Psoas muscle (tissue), 8 donors: ENCODE results near the gene SERHL2. TPM values are rescaled to one million over a fixed set of nuclear protein-coding genes. Genes with fewer than 3 reads are reported as not detected.
A peak's percentile ranks its signal among the peaks of the same experiment; 100 is the strongest.
"Not testable (repeated sequence)": the region's sequence is repeated elsewhere in the genome, so short reads cannot be mapped to it uniquely, and the experiment has no call there.

Experiments used
- ATAC-seq, 4 donors: fragments of 200-7000 bp; cut with Tn5 transposase; one replicate each; pipeline ENCODE4 v1.9.1; 2020; ENCODE audit warnings: moderate library complexity in 3 of 4, mild to moderate bottlenecking in 2 of 4
- DNase-seq, 2 donors: peaks; one replicate each; pipeline ENCODE4 v3.0.0-alpha.2; 2020
- H3K27ac ChIP-seq: fragments of 200-600 bp; one replicate; pipeline ENCODE4 v1.8.0; 2022
- H3K27me3 ChIP-seq, 3 donors: fragments of 200-600 bp in 1 of 3; one replicate each; pipeline versions ENCODE4 v1.6.1 to v1.8.0; 2013 to 2022; ENCODE audit warnings: low read length in 2 of 3, mild to moderate bottlenecking in 2 of 3, moderate library complexity in 1 of 3; ENCODE audit not compliant: insufficient read depth in 3 of 3
- H3K36me3 ChIP-seq, 2 donors: fragments of 200-600 bp in 1 of 2; one replicate each; pipeline versions ENCODE4 v1.6.1 to v1.8.0; 2013 to 2022; ENCODE audit warnings: low read depth in 1 of 2, mild to moderate bottlenecking in 1 of 2, moderate library complexity in 1 of 2; ENCODE audit not compliant: insufficient read depth in 1 of 2
- H3K4me1 ChIP-seq: fragments of 200-600 bp; one replicate; pipeline ENCODE4 v1.8.0; 2022
- H3K4me3 ChIP-seq: fragments of 200-600 bp; one replicate; pipeline ENCODE4 v1.8.0; 2022; ENCODE audit warnings: mild to moderate bottlenecking
- H3K9me3 ChIP-seq: fragments of 200-600 bp; one replicate; pipeline ENCODE4 v1.8.0; 2022
- WGBS, 3 donors: extraction: QIAGEN DNeasy Blood & Tissue Kit; methylation state at CpG; one replicate each; pipeline versions ENCODE4 v1.1.6 to v1.1.7; 2013; 5-methylcytosine and 5-hydroxymethylcytosine counted together
- intact Hi-C, 2 donors: fragments of 100-400 bp; cut with DNase I; formaldehyde crosslinking; loops; one replicate each; pipeline versions ENCODE4 v1.11.0 to v1.14.2; 2022
- long read RNA-seq, 2 donors: library from polyadenylated mRNA; unstranded; transcript quantifications; one replicate each; pipeline ENCODE4 v2.0.0, GENCODE V29; 2021
- polyA plus RNA-seq, 3 donors: library from polyadenylated mRNA; stranded (reverse); fragments of 200-250 nt; gene quantifications; one replicate each; pipeline ENCODE4 v1.2.3, GENCODE V29; 2013
- total RNA-seq, 4 donors: library from RNA; stranded (reverse); fragmentation: NEBNext Ultra II Directional in 2 of 4; extraction: Animal tissue kit (Norgen Biotek cat#: 25700) in 2 of 4; gene quantifications; one replicate each; pipeline versions ENCODE4 v1.2.1 to v1.2.4, GENCODE V29; 2021 to 2023
- TF ChIP-seq, protein P1 (sequence below): fragments of 200-600 bp; IDR thresholded peaks from one replicate; pipeline ENCODE4 v1.8.0; 2022; ENCODE audit warnings: antibody characterized with exemption
- donor health status: healthy with polysubstance abuse.
- donor health status: DM: no; HTN: no; CAD: no; lungs with moderate emphysema.
- donor health status: Bipolar disorder and iron deficiency.
- donor health status: healthy.
- donor health status: DM: yes; HTN: yes; CAD: no.
- donor health status: DM: no; HTN: no; CAD: no.
- donor health status: DM: no; HTN: no; CAD: no.
- donor health status: DM: yes; HTN: yes; CAD: no.

The SERHL2 gene, protein sequence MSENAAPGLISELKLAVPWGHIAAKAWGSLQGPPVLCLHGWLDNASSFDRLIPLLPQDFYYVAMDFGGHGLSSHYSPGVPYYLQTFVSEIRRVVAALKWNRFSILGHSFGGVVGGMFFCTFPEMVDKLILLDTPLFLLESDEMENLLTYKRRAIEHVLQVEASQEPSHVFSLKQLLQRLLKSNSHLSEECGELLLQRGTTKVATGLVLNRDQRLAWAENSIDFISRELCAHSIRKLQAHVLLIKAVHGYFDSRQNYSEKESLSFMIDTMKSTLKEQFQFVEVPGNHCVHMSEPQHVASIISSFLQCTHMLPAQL
- total RNA-seq (1 to 10 TPM in 2 of 4 donors, under 1 TPM in 2; 0.82 to 1.6 (median 0.97) TPM), polyA plus RNA-seq (1 to 10 TPM in 2 of 3 donors, under 1 TPM in 1; 0.96 to 1.5 (median 1.1) TPM)
- long read RNA-seq, donor 1, partial matches to known transcripts: 0 of 1 reads
- long read RNA-seq, donor 1, other reads (novel, unspliced or antisense): 1 of 1 reads
- long read RNA-seq, donor 2, partial matches to known transcripts: 0 of 3 reads
- long read RNA-seq, donor 2, other reads (novel, unspliced or antisense): 3 of 3 reads

DNA sequence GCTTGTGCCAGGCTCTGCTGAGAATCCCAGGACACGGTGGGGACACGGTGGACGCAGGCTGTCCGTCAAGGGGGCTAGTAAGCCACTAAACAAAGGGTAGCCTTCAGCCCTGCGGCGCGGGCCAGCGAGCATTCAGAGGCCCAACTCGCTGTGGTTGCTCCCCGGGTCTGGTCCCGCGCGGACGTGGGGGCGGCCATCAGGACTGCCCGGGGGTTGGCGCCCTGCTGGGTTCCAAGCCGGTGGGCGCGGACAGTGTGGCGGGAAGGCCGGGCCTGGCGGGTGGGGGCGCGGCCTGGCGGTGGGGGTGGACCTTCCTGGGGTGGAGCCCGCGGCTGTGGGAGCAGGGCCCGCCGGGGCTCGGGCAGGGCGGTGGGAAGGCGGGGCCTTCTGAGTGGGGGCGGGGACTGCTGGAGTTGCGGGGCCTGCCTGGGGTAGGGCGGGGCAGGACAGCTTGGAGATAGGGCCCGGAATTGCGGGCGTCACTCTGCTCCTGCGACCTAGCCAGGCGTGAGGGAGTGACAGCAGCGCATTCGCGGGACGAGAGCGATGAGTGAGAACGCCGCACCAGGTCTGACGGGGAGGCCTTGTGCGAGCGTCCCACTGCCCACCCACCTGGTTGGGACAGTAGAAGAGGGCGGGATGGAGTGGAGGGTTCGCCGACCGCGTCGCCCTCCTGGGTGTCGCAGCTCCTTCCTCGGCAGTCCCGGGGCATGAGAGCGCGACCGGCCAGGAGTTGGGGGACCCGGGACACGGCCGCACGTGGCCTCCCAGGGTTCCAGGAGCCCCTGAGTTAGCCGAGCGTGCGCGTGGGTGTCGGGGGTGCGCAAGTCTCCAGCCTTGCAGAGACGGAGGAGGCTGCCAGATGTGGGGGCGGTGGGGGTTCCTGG lies at the start of gene SERHL2:
Gene SERHL2, plus strand, starts transcription at position 482 of the 887 bp plus-strand sequence. Its CDS starts 65 bp downstream, at position 547.
- H3K9me3 ChIP-seq: no peaks in the 10 kb centered on the region
- no peaks in the 10 kb centered on the region for H3K27me3 ChIP-seq
- ATAC-seq: peak; percentile 88 to 95 (median 92)
- TF ChIP-seq, protein P1, sequence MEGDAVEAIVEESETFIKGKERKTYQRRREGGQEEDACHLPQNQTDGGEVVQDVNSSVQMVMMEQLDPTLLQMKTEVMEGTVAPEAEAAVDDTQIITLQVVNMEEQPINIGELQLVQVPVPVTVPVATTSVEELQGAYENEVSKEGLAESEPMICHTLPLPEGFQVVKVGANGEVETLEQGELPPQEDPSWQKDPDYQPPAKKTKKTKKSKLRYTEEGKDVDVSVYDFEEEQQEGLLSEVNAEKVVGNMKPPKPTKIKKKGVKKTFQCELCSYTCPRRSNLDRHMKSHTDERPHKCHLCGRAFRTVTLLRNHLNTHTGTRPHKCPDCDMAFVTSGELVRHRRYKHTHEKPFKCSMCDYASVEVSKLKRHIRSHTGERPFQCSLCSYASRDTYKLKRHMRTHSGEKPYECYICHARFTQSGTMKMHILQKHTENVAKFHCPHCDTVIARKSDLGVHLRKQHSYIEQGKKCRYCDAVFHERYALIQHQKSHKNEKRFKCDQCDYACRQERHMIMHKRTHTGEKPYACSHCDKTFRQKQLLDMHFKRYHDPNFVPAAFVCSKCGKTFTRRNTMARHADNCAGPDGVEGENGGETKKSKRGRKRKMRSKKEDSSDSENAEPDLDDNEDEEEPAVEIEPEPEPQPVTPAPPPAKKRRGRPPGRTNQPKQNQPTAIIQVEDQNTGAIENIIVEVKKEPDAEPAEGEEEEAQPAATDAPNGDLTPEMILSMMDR: no peak
- peaks cover 5% of the 10 kb centered on the region for H3K4me1 ChIP-seq
- no peaks in the 10 kb centered on the region for H3K36me3 ChIP-seq
- H3K27ac ChIP-seq: no peak within 1 kb of the TSS
- WGBS, 3 donors: 2 to 5% (median 2%) methylated on average over 17 to 75 of the region's 75 CpGs
- intact Hi-C loops: loop anchor here in 1 of 2 donors (2.0 kb wide), 1 partner anchor 21 kb away; no protein-coding TSS in a partner anchor
- peak; percentile 89 to 93 for DNase-seq
- peak within 1 kb of the TSS; percentile 72 for H3K4me3 ChIP-seq

DNA sequence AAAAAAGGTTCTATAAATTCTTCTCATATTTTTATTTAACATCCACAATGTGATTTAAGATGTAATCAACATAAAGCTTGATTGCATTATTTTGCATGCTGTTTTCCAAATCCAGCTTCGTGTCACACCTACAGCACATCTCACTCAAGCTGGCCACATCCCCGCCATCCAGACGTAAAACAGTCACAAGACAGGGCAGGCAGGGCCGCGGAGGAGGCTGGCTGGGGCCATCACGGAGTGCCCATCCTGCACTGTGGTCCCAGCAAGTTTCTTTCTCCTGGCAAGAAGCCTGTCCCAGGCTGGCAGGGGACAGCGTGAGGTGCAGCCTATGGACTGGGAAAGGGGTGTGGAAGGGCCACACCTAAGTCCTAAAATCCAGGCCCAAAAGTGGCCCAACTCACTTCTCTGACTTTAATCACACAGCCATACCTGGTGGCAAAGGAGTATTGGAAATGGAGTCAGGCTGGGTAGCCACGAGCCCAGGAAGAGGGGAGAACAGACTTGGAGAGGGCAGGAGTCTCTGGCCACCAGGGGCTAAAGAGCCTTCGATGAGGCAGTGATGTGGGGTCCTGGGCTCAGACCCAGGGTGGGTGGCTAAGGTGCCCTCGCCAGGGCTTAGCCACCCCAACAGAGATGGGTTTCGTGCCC lies 45.3 kb upstream of the SERHL2 start:
- H3K27me3 ChIP-seq, H3K27ac ChIP-seq, DNase-seq, intact Hi-C loops, H3K9me3 ChIP-seq, H3K4me1 ChIP-seq, H3K4me3 ChIP-seq: not testable (repeated sequence)
- whole genome bisulfite sequencing, 3 donors: 45 to 50% (median 48%) methylated on average over 6 to 11 of the region's 11 CpGs
- H3K36me3 ChIP-seq: peaks cover 0 to 16% of the 10 kb centered on the region in 2 donors
- ATAC-seq: peak in 2 of 4 donors; percentile 13 to 17

DNA sequence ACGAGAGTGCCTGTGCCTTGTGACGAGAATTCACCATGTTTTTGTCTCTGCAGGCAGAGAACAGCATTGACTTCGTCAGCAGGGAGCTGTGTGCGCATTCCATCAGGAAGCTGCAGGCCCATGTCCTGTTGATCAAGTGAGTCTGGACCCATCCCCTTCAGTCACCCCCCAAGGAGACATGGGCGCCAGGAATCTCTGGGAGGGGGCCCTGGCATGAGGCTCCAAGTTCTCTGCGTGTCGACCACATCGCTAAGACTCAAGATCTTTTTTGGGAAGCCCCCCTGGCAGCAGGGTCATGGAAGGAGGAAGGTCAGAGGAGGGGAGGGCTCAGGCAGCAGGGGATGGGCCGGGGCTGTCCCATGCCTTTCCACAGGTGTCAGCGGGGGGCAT lies 44.8 kb upstream of the SERHL2 start:
- WGBS, 3 donors: 43 to 46% (median 44%) methylated on average over 5 to 10 of the region's 10 CpGs
- H3K4me3 ChIP-seq, H3K27ac ChIP-seq, DNase-seq, intact Hi-C loops, H3K27me3 ChIP-seq, H3K4me1 ChIP-seq, H3K9me3 ChIP-seq: not testable (repeated sequence)
- H3K36me3 ChIP-seq: peaks cover 0 to 20% of the 10 kb centered on the region in 2 donors
- peak in 2 of 4 donors; percentile 30 to 35 for ATAC-seq

DNA sequence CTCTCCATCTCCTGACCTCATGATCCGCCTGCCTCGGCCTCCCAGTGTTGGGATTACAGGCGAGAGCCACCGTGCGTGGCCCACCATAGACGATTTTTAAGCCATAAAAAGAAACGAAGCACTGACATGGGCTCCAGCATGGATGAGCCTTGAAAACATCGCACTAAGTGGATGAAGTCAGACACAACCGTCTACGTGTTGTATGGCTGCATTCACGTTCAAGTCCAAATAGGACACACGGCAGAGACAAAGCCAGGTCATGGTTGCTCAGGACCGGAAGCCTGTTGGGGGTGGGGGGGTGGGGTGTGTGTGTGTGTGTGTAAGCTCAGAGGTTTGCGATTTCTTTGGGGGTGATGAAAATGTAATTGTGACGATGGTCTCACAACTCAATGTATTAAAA lies 44.2 kb upstream of the SERHL2 start:
- Histone ChIP-seq H3K27ac (no peak overlapping the region), H3K36me3 (peaks cover 3 to 23% of the 10 kb centered on the region in 2 donors), H3K4me3 (no peak overlapping the region), H3K27me3 (no peaks in the 10 kb centered on the region), H3K4me1 (no peaks in the 10 kb centered on the region), H3K9me3 (no peaks in the 10 kb centered on the region)
- DNase-seq (no peak), ATAC-seq (no peak)
- TF ChIP-seq, protein P1: no peak
- intact Hi-C loops: no loop called here
- WGBS, 3 donors: 53 to 74% (median 68%) methylated on average over 6 to 15 of the region's 15 CpGs

DNA sequence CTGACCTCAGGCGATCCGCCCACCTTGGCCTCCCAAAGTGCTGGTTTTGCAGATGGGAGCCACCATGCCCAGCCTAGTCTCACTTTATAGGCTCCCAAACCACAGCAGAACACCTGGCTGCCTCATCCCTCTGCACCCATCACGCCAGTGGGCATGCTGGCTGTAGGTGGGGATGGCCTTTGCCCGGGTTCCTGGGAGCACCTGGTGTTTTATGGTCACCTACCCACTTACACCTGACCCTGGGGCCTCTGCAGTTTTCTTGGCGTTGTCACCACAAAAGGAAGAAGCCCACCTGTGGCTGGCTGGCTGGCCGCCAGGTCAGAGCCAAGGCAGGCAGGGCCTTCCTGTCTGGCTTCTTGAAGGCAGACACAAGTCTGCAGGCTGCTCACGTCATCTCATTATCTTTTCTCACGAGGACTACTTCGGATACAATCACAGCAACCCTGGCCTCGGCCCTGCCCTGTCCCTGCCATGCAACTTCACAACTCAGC lies 42.3 kb upstream of the SERHL2 start:
- peaks cover 5 to 36% of the 10 kb centered on the region in 2 donors for H3K36me3 ChIP-seq
- H3K27me3 ChIP-seq: no peaks in the 10 kb centered on the region
- TF ChIP-seq, protein P1: no peak
- ATAC-seq (no peak), DNase-seq (no peak)
- H3K4me1 ChIP-seq: no peaks in the 10 kb centered on the region
- 78 to 81% (median 79%) methylated on average over 8 to 10 of the region's 10 CpGs for WGBS, 3 donors
- H3K27ac ChIP-seq: no peak overlapping the region
- no peak overlapping the region for H3K4me3 ChIP-seq
- intact Hi-C loops: no loop called here
- H3K9me3 ChIP-seq: no peaks in the 10 kb centered on the region
